GM23248 (cell line): Measurements from ENCODE around the gene ULK3.

Experiments
- EZH2 ChIP-seq: fragments of 200-600 bp; sonication (generic); IDR thresholded peaks from 2 replicates; pipeline ENCODE4 v1.6.1; 2018; ENCODE audit warnings: antibody characterized with exemption, mild to moderate bottlenecking; ENCODE audit not compliant: insufficient read depth, poor library complexity, severe bottlenecking
- EZH2phosphoT487 ChIP-seq: fragments of 200-600 bp; sonication (generic); IDR thresholded peaks from 2 replicates; pipeline ENCODE4 v1.6.1; 2018; ENCODE audit warnings: antibody characterized with exemption, moderate library complexity, mild to moderate bottlenecking, low read depth; ENCODE audit not compliant: insufficient read depth

DNA sequence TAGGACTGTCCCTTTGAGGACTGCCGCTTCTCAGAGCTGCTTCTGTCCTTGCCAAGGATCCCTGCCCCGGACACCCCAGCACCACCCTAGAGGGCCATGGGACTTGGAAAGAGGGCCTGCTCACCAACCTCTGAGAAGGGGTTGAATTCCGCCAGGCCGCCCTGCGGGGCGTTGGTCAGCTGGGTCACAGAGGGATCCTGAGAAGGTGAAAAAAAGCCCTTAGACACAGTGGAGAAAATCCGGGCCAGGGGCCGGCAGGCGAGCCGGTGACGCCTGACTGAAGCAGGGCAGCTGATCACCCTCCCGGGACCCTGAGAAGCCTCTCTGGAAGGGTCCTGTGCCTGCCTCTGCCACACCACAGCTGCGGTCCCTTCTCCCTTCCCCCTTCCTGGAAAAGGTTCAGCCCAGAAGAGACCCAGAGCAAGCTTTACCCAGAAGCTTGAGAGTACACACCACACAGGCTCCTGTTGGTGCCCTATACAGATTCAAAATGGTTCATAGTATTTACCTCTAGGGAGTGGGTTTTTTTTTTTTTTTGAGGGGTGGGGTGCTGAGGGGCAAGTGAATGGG lies 11.6 kb upstream of the ULK3 start:
- TF ChIP-seq EZH2phosphoT487 (no peak), EZH2 (no peak)
